Thyroid gland (tissue), 4 donors: Measurements from ENCODE around the gene KCNJ3.

Experiments
- CTCF ChIP-seq, 6 experiments: fragments of 200-600 bp in 3 of 6; fragments of 450-650 bp in 3 of 6; sonication (generic) in 3 of 6; IDR thresholded peaks; one replicate each; pipeline ENCODE4 v1.5.1; 2016 to 2019; ENCODE audit warnings: antibody characterized with exemption in 6 of 6, mild to moderate bottlenecking in 2 of 6, inconsistent platforms in 1 of 6, moderate library complexity in 1 of 6
- POLR2A ChIP-seq, 2 donors: fragments of 450-650 bp; IDR thresholded peaks; one replicate each; pipeline ENCODE4 v1.6.1; 2017; ENCODE audit warnings: antibody characterized with exemption in 2 of 2, mild to moderate bottlenecking in 2 of 2, moderate library complexity in 1 of 2

GRCh38 chr2:154681741-154682140, 16.8 kb upstream of the KCNJ3 start:
- TF ChIP-seq CTCF (IDR thresholded peaks at IDR 0.05) = no peak
- TF ChIP-seq POLR2A (IDR thresholded peaks at IDR 0.05) = no peak
